NCI-H2081 (cell line): ENCODE measurements around the gene MMP11.

ENCODE experiments used
- DNase-seq, 2 experiments: peaks; one replicate each; lab custom pipeline; 2025; lab: John Stamatoyannopoulos, UW

MMP11 gene

GRCh38 chr22:23760056-23760455 is 12.6 kb upstream of the MMP11 start:
- no peak for DNase-seq

- DNase-seq = peak in 1 of 2 experiments; percentile 4
Observed at GRCh38 chr22:23762842-23763578, 9.6 kb upstream of the MMP11 start, which contains the start of gene C22orf15. C22orf15 (plus strand) TSS chr22:23762990; CDS start chr22:23763307, 317 bp downstream.

- DNase-seq = no peak
Observed at GRCh38 chr22:23763579-23763945, 9.1 kb upstream of the MMP11 start.

- DNase-seq = no peak
Observed at GRCh38 chr22:23763954-23764353, 8.7 kb upstream of the MMP11 start.

- no peak for DNase-seq
Observed at GRCh38 chr22:23764899-23765881, 7.5 kb upstream of the MMP11 start.

GRCh38 chr22:23767303-23767672 is 5.4 kb upstream of the MMP11 start:
- DNase-seq = no peak

GRCh38 chr22:23767673-23768548 is 4.7 kb upstream of the MMP11 start, which contains the start of gene CHCHD10:
CHCHD10 (minus strand) TSS chr22:23767972; CDS start chr22:23767874, 98 bp downstream.
- peak; percentile 47 to 60 for DNase-seq

- DNase-seq = peak in 1 of 2 experiments; percentile 18
Observed at GRCh38 chr22:23769321-23769965, 3.2 kb upstream of the MMP11 start.

GRCh38 chr22:23772315-23772648 is 367 bp upstream of the MMP11 start:
- no peak for DNase-seq

- no peak for DNase-seq
Observed at GRCh38 chr22:23773483-23774113, 949 bp downstream of the MMP11 start.

GRCh38 chr22:23774114-23774921 is 1.7 kb downstream of the MMP11 start:
- DNase-seq = no peak

- DNase-seq = no peak
Observed at GRCh38 chr22:23774922-23775436, 2.3 kb downstream of the MMP11 start.

GRCh38 chr22:23775779-23776375 is 3.2 kb downstream of the MMP11 start:
- no peak for DNase-seq

- peak in 1 of 2 experiments; percentile 37 for DNase-seq
Observed at GRCh38 chr22:23777776-23778576, 5.3 kb downstream of the MMP11 start.

GRCh38 chr22:23778577-23778900 is 5.9 kb downstream of the MMP11 start:
- no peak for DNase-seq

- no peak for DNase-seq
Observed at GRCh38 chr22:23779083-23779482, 6.4 kb downstream of the MMP11 start.

GRCh38 chr22:23779731-23780130 is 7.1 kb downstream of the MMP11 start:
- no peak for DNase-seq

GRCh38 chr22:23780146-23780748 is 7.6 kb downstream of the MMP11 start:
- no peak for DNase-seq
